GM06990 (cell line): ENCODE results near the gene PMFBP1.
A peak's percentile ranks its signal among the peaks of the same experiment; 100 is the strongest.

ENCODE experiments used
- DNase-seq: peaks from one replicate; pipeline ENCODE4 v3.0.0-alpha.2; 2011; ENCODE audit not compliant: insufficient read length; ENCODE audit errors: extremely low read depth
- H3K27me3 ChIP-seq: replicated peaks from 2 replicates; pipeline ENCODE4 v1.6.0; 2011; ENCODE audit warnings: low read length; ENCODE audit not compliant: control insufficient read depth, insufficient read depth
- H3K36me3 ChIP-seq: 2 replicates; pipeline ENCODE4 v1.5.1; 2011; ENCODE audit warnings: low read length; ENCODE audit not compliant: control insufficient read depth, insufficient read depth
- H3K4me3 ChIP-seq: replicated peaks from 2 replicates; pipeline ENCODE4 v1.5.1; 2011; ENCODE audit warnings: low read depth, mild to moderate bottlenecking, control low read depth, low read length
- TF ChIP-seq, protein P1 (sequence below): IDR thresholded peaks from 2 replicates; pipeline ENCODE4 v1.5.1; 2011; ENCODE audit warnings: low read length, control low read depth, mild to moderate bottlenecking, inconsistent platforms; ENCODE audit not compliant: insufficient read depth, poor library complexity, severe bottlenecking

Gene PMFBP1

GRCh38 chr16:72129976-72130656, 41.8 kb downstream of the PMFBP1 start:
- no peak for DNase-seq
- Histone ChIP-seq H3K27me3 (no peaks in the 10 kb centered on the region), H3K4me3 (no peak overlapping the region), H3K36me3 (no peaks in the 10 kb centered on the region)
- TF ChIP-seq, protein P1, sequence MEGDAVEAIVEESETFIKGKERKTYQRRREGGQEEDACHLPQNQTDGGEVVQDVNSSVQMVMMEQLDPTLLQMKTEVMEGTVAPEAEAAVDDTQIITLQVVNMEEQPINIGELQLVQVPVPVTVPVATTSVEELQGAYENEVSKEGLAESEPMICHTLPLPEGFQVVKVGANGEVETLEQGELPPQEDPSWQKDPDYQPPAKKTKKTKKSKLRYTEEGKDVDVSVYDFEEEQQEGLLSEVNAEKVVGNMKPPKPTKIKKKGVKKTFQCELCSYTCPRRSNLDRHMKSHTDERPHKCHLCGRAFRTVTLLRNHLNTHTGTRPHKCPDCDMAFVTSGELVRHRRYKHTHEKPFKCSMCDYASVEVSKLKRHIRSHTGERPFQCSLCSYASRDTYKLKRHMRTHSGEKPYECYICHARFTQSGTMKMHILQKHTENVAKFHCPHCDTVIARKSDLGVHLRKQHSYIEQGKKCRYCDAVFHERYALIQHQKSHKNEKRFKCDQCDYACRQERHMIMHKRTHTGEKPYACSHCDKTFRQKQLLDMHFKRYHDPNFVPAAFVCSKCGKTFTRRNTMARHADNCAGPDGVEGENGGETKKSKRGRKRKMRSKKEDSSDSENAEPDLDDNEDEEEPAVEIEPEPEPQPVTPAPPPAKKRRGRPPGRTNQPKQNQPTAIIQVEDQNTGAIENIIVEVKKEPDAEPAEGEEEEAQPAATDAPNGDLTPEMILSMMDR, result no peak

DNA sequence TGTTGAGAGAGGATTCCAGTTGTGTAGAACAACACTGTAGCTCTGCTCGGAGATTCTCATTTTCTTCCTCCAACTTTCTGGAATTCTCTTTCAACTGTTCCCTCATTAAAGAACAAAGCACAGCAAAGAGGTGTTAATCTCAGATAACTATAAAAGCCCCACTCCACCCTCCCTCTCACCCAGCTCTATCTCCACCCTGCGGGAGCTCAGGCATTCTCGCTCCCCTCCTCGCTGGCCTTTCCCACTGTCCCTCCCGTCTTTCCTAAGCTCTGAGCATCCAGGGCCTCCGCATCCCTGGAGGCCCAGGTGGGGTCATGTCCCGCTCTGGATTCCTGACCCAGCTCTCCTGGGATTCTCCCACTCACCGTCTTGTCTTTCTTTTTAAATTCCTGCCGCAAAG, 43.3 kb downstream of the PMFBP1 start:
- TF ChIP-seq, protein P1, result no peak
- Histone ChIP-seq H3K4me3 (no peak overlapping the region), H3K36me3 (no peaks in the 10 kb centered on the region), H3K27me3 (no peaks in the 10 kb centered on the region)
- DNase-seq, result no peak

GRCh38 chr16:72126429-72126765, 45.6 kb downstream of the PMFBP1 start:
- no peaks in the 10 kb centered on the region for H3K27me3 ChIP-seq
- DNase-seq, result no peak
- no peaks in the 10 kb centered on the region for H3K36me3 ChIP-seq
- TF ChIP-seq, protein P1, result no peak
- H3K4me3 ChIP-seq, result no peak overlapping the region

DNA sequence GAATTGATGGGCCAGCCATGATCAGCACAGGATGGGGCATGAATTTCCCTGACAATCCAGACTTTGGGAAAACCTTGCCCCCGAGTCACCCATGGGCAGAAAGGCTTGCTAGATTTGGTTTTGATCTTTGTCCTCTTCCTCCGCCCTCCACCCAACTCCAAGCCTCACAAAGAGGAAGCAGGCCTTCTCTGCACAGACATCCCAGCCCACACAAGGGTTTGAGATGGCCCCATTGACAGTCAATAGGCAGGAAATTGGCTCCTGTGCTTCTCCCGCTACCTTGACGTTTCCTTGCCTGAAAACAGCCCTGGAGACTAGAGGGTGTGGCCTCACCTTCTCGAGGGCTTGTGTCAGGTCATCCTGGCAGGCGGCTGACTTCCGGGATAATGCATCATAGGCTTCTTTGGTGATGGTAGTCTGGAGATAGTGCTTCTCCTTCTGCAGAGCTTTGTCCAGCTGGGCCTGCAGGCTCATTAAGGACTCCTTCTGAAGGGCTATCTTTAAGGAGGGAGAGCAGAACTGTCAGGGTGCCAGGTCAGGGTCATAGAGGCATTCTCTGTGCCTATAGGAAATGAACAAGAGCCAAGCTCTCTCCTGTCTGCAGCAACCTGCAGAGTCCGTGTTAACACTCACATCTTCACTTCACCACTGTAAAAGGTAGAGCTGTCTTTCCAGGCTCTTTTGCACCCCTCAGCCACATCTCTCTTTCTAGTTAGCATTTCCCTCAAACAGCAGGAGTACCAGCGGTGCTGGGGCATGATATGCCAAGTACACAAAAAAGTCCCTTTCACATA, 46.1 kb downstream of the PMFBP1 start:
- Histone ChIP-seq H3K27me3 (no peaks in the 10 kb centered on the region), H3K4me3 (no peak overlapping the region), H3K36me3 (no peaks in the 10 kb centered on the region)
- TF ChIP-seq, protein P1, result no peak
- no peak for DNase-seq

- peak; percentile 31 for DNase-seq
- Histone ChIP-seq H3K27me3 (no peaks in the 10 kb centered on the region), H3K36me3 (no peaks in the 10 kb centered on the region), H3K4me3 (no peak overlapping the region)
- TF ChIP-seq, protein P1, result peak; percentile 86
Measured at GRCh38 chr16:72124761-72125634, 47.0 kb downstream of the PMFBP1 start.
